ENCODE data around the gene SLC6A16. TPM values are rescaled to one million over a fixed set of nuclear protein-coding genes. Genes with fewer than 3 reads are reported as not detected.
"Not testable (repeated sequence)": the region's sequence is repeated elsewhere in the genome, so short reads cannot be mapped to it uniquely, and the experiment has no call there.

The SLC6A16 gene
- total RNA-seq, 2 experiments from 2014 or later: 1.0 to 1.3 TPM

DNA sequence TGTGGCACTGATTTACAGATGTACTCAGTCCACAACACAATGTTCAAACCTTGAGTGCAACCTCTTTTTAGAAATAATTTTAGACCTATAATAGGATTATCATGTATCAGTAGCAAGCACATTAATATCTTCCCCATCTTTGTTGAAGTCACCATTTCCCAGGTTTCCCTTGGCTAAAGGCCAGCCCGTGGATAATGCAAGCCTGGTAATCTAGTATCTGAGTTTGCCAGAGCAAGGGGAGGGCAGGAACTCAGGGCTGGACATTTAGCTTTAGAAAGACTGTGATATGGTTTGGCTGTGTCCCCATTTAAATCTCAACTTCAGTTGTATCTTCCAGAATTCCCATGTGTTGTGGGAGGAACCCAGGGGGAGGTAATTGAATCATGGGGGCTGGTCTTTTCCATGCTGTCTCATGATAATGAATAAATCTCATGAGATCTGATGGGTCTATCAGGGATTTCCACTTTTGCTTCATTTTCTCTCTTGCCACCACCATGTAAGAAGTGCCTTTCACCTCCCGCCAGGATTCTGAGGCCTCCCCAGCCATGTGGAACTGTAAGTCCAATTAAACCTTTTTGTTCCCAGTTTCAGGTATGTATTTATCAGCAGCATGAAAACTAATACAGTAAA lies 37.7 kb downstream of the SLC6A16 start:
- CTCF ChIA-PET: no interaction called here
- H3K27ac Mint-ChIP-seq: no peak overlapping the region
- intact Hi-C loops (cut with micrococcal nuclease): no loop called here
- H3K4me3 Mint-ChIP-seq: no peak overlapping the region
- H3K27me3 Mint-ChIP-seq: peaks cover 5% of the 10 kb centered on the region
- H3K9me3 Mint-ChIP-seq: no peaks in the 10 kb centered on the region
- POLR2A ChIA-PET: no interaction called here
- H3K36me3 Mint-ChIP-seq: no peaks in the 10 kb centered on the region
- H3K4me1 Mint-ChIP-seq (ENCODE audit: low read depth): no peaks in the 10 kb centered on the region
- no peak for DNase-seq

DNA sequence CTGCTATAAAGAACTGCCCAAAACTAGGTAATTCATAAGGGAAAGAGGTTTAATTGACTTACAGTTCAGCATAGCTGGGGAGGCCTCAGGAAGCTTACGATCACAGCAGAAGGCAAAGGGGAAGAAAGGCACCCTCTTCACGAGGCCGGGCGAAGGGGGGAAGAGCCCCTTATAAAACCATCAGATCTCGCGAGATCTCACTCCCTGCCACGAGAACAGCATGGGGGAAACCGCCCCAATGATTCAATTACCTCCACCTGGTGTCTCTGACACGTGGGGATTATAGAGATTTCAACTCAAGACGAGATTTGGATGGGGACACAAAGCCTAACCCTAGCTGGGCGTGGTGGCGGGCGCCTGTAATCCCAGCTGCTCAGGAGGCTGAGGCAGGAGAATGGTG lies 42.8 kb downstream of the SLC6A16 start:
- Mint-ChIP-seq H3K36me3 (no peaks in the 10 kb centered on the region), H3K27ac (no peak overlapping the region), H3K4me1 (ENCODE audit: low read depth) (no peaks in the 10 kb centered on the region), H3K4me3 (no peak overlapping the region), H3K9me3 (no peaks in the 10 kb centered on the region), H3K27me3 (peaks cover 8% of the 10 kb centered on the region)
- no peak for DNase-seq
- intact Hi-C loops (cut with micrococcal nuclease): no loop called here
- ChIA-PET CTCF (no interaction called here), POLR2A (no interaction called here)

DNA sequence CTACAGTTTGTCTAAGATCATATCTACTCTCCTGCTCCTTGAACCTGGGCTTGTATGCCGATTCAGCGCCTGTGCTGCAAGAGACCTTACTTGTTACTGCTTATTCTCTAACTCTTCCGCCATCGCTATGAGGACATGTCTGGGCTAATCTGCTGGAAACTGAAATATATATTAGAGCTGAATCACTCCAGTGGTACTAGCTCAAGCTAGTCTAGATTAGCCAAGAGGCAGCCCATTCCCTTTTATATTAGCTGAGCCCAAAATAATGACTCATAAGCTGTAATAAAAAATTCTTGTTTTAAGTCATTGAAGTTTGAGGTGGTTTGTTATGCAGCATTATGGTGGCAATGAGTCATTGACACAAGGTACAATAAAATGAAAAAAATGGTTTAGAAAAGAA lies 52.8 kb downstream of the SLC6A16 start:
- Mint-ChIP-seq H3K4me1 (ENCODE audit: low read depth) (peaks cover 12% of the 10 kb centered on the region), H3K9me3 (peaks cover 6% of the 10 kb centered on the region), H3K36me3 (no peaks in the 10 kb centered on the region), H3K27ac (no peak overlapping the region), H3K27me3 (peaks cover 11% of the 10 kb centered on the region), H3K4me3 (no peak overlapping the region)
- intact Hi-C loops (cut with micrococcal nuclease): no loop called here
- ChIA-PET CTCF (interaction anchor here (0.7 kb wide), 1 partner anchor 200 kb away, joined by 3 read pairs; no protein-coding TSS in a partner anchor), POLR2A (no interaction called here)
- no peak for DNase-seq

DNA sequence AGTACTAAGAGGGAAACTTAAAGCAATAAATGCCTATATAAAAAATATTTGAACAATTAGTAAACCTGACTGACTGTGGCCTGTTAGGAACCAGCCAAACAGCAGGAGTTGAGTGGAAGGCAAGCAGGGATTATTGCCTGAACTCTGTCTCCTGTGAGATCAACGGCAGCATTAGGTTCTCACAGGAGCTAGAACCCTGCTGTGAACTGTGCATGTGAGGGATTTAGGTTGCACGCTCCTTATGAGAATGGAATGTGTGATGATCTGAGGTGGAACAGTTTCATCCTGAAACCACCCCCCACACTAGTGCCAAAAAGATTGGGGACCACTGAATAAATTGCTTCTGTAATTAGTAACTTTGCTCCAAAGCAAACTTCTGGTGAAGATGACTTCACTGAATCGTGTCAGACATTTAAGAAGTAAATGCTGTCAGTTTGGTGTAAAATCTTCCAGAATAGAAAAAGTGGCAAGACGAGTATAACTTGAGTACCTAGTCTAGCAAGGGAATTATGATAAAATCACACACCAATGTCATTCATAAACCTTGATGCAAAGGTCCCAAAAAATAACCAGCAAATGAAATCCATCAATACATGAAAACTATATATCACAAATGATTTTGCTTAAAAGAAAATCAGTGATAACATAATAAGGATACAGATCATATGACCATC lies 53.8 kb downstream of the SLC6A16 start:
- no peak overlapping the region for H3K4me3 Mint-ChIP-seq
- H3K4me1 Mint-ChIP-seq (ENCODE audit: low read depth): peaks cover 12% of the 10 kb centered on the region
- H3K27ac Mint-ChIP-seq: no peak overlapping the region
- CTCF ChIA-PET: no interaction called here
- H3K27me3 Mint-ChIP-seq: peaks cover 11% of the 10 kb centered on the region
- DNase-seq: no peak
- intact Hi-C loops (cut with micrococcal nuclease): no loop called here
- H3K9me3 Mint-ChIP-seq: peaks cover 14% of the 10 kb centered on the region
- H3K36me3 Mint-ChIP-seq: no peaks in the 10 kb centered on the region
- POLR2A ChIA-PET: no interaction called here

- not testable (repeated sequence) for H3K27ac Mint-ChIP-seq, H3K4me3 Mint-ChIP-seq
- intact Hi-C loops (cut with micrococcal nuclease): loop anchor here (1.0 to 10.0 kb wide), 5 partner anchors 34 to 208 kb away; partner anchors contain the start of gene FLT3LG
Observed at GRCh38 chr19:49266409-49266808, 58.6 kb downstream of the SLC6A16 start.

GRCh38 chr19:49264258-49264657 lies 60.7 kb downstream of the SLC6A16 start:
- no peaks in the 10 kb centered on the region for H3K4me1 Mint-ChIP-seq (ENCODE audit: low read depth)
- CTCF ChIA-PET: interaction anchor here (0.7 to 5.8 kb wide), 2 partner anchors 10 to 36 kb away, joined by 4 to 47 read pairs; no protein-coding TSS in a partner anchor
- DNase-seq: no peak
- H3K9me3 Mint-ChIP-seq: peaks cover 26% of the 10 kb centered on the region
- intact Hi-C loops (cut with micrococcal nuclease): loop anchor here (10.0 kb wide), 1 partner anchor 211 kb away; the partner anchor contains the start of gene FLT3LG
- H3K27me3 Mint-ChIP-seq: peaks cover 9% of the 10 kb centered on the region
- H3K36me3 Mint-ChIP-seq: peaks cover 3% of the 10 kb centered on the region
- H3K4me3 Mint-ChIP-seq: no peak overlapping the region
- POLR2A ChIA-PET: no interaction called here
- no peak overlapping the region for H3K27ac Mint-ChIP-seq

More at GRCh38 chr19:49266409-49266808, 58.6 kb downstream of the SLC6A16 start:
- POLR2A ChIA-PET; H3K36me3 Mint-ChIP-seq; H3K4me1 Mint-ChIP-seq (ENCODE audit: low read depth); H3K27me3 Mint-ChIP-seq: not testable (repeated sequence)
- CTCF ChIA-PET: interaction anchor here (0.6 to 5.8 kb wide), 9 partner anchors 9 to 170 kb away, joined by 3 to 47 read pairs (median 3); partner anchors contain the start of gene CD37
- peak; percentile 67 for DNase-seq
- H3K9me3 Mint-ChIP-seq: peaks cover 22% of the 10 kb centered on the region

DNA sequence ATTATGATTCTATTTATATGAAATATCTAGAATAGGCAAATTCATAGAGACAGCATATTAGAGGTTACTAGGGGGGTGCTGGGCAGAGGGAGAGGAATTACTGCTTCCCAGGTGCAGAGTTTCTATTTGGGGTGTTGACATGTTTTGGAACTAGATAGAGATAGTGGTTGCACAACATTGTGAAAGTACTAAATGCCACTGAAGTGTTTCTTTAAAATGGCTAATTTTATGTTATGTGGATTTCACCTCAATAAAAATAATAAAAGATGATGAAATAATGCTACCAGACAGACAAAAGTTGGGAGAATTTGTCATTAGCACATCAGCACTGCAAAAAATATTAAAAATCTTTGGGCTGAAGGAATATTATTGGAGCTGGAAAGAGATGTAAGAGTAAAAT lies 63.4 kb downstream of the SLC6A16 start:
- ChIA-PET POLR2A (no interaction called here), CTCF (interaction anchor here (5.8 kb wide), 1 partner anchor 39 kb away, joined by 47 read pairs; no protein-coding TSS in a partner anchor)
- Mint-ChIP-seq H3K4me1 (ENCODE audit: low read depth) (no peaks in the 10 kb centered on the region), H3K27me3 (peaks cover 15% of the 10 kb centered on the region), H3K27ac (no peak overlapping the region), H3K9me3 (peaks cover 30% of the 10 kb centered on the region), H3K36me3 (peaks cover 8% of the 10 kb centered on the region), H3K4me3 (no peak overlapping the region)
- DNase-seq: no peak
- intact Hi-C loops (cut with micrococcal nuclease): loop anchor here (10.0 kb wide), 1 partner anchor 213 kb away; the partner anchor contains the start of gene FLT3LG

GRCh38 chr19:49256691-49257090 lies 68.3 kb downstream of the SLC6A16 start:
- Mint-ChIP-seq H3K9me3 (peaks cover 20% of the 10 kb centered on the region), H3K4me3 (no peak overlapping the region), H3K4me1 (ENCODE audit: low read depth) (no peaks in the 10 kb centered on the region), H3K27me3 (peaks cover 31% of the 10 kb centered on the region), H3K27ac (no peak overlapping the region), H3K36me3 (peaks cover 8% of the 10 kb centered on the region)
- DNase-seq: no peak
- intact Hi-C loops (cut with micrococcal nuclease): no loop called here
- POLR2A ChIA-PET: no interaction called here
- CTCF ChIA-PET: interaction anchor here (0.9 to 1.7 kb wide), 2 partner anchors 9 to 31 kb away, joined by 3 to 4 read pairs; no protein-coding TSS in a partner anchor

DNA sequence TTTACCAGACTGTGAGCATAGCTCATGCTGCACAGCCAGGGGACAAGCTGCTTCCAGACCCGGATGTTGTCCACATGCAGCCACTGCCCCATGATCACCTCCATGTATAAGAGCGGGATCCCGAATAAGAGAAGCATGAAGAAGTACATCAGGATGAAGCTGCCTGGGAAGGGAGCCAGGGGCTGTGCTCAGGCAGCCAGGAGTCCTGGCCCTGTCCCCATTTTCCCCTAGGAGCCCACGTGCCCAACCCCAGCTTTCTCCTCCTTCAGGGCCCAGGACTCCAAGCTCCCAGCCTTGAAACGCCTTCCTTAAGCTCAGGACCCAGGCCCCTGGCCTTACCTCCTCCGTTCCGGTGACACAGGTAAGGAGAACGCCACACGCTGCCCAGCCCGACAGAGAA lies 69.3 kb downstream of the SLC6A16 start:
- POLR2A ChIA-PET: no interaction called here
- intact Hi-C loops (cut with micrococcal nuclease): no loop called here
- Mint-ChIP-seq H3K4me1 (ENCODE audit: low read depth) (no peaks in the 10 kb centered on the region), H3K9me3 (peaks cover 20% of the 10 kb centered on the region), H3K36me3 (peaks cover 8% of the 10 kb centered on the region), H3K27me3 (peaks cover 33% of the 10 kb centered on the region), H3K27ac (no peak overlapping the region), H3K4me3 (no peak overlapping the region)
- no peak for DNase-seq
- CTCF ChIA-PET: interaction anchor here (0.9 to 1.7 kb wide), 2 partner anchors 30 to 125 kb away, joined by 3 to 4 read pairs; no protein-coding TSS in a partner anchor

DNA sequence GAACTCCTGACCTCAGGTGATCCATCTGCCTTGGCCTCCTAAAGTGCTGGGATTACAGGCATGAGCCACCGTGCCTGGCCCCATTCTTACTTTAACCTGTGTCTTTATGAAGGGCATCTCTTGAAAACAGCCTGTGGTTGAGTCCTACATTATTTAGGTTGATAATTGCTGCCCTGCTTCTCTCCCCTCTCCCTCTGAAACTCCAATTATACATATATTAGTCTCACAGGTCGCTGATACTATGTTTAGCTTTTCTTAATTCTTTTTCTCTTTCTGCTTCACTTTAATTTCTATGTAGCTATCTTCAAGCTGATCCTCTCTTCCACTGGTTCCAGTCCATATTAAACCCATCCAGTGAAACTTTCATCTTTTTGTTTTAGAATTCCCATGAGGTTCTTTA lies 75.1 kb downstream of the SLC6A16 start:
- Mint-ChIP-seq H3K4me3 (no peak overlapping the region), H3K27ac (no peak overlapping the region), H3K36me3 (no peaks in the 10 kb centered on the region), H3K27me3 (peaks cover 20% of the 10 kb centered on the region), H3K4me1 (ENCODE audit: low read depth) (no peaks in the 10 kb centered on the region), H3K9me3 (no peaks in the 10 kb centered on the region)
- intact Hi-C loops (cut with micrococcal nuclease): no loop called here
- no peak for DNase-seq
- POLR2A ChIA-PET: no interaction called here
- CTCF ChIA-PET: interaction anchor here (0.9 to 2.1 kb wide), 3 partner anchors 24 to 52 kb away, joined by 4 to 7 read pairs (median 5); no protein-coding TSS in a partner anchor

- ChIA-PET CTCF (interaction anchor here (1.6 kb wide), 1 partner anchor 22 kb away, joined by 4 read pairs; no protein-coding TSS in a partner anchor), POLR2A (no interaction called here)
- no peak overlapping the region for H3K27ac Mint-ChIP-seq
Observed at GRCh38 chr19:49247676-49248075, 77.3 kb downstream of the SLC6A16 start.

DNA sequence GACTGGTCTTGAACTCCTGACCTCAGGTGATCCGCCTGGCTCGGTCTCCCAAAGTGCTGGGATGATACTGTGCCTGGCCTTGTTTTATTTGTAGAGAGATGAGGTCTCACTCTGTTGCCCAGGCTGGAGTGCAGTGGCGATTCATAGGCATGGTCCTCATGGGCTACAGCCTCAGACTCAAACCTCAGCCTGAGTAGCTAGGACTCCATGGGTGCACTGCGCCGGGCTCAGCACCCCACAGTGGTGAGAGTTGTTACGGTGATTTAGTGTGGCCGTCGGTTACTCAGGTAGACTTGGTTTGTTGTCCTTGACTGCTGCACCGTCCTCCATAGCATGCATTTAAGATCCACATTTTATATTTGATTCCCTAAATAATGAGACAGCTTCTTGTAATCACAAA lies 80.7 kb downstream of the SLC6A16 start:
- DNase-seq: no peak
- no peaks in the 10 kb centered on the region for H3K9me3 Mint-ChIP-seq
- peaks cover 4% of the 10 kb centered on the region for H3K27me3 Mint-ChIP-seq
- ChIA-PET CTCF (no interaction called here), POLR2A (no interaction called here)
- H3K27ac Mint-ChIP-seq: no peak overlapping the region
- no peak overlapping the region for H3K4me3 Mint-ChIP-seq
- H3K4me1 Mint-ChIP-seq (ENCODE audit: low read depth): no peaks in the 10 kb centered on the region
- H3K36me3 Mint-ChIP-seq: no peaks in the 10 kb centered on the region
- intact Hi-C loops (cut with micrococcal nuclease): no loop called here

More at GRCh38 chr19:49247676-49248075, 77.3 kb downstream of the SLC6A16 start:
- Mint-ChIP-seq H3K9me3 (no peaks in the 10 kb centered on the region), H3K4me3 (no peak overlapping the region), H3K4me1 (ENCODE audit: low read depth) (no peaks in the 10 kb centered on the region), H3K36me3 (no peaks in the 10 kb centered on the region), H3K27me3 (peaks cover 12% of the 10 kb centered on the region)
- DNase-seq: no peak
- intact Hi-C loops (cut with micrococcal nuclease): no loop called here

Data from activated CD4-positive, alpha-beta memory T cell treated with anti-CD3 and anti-CD28 coated beads for 36 hours (primary cell).